HepG2 (cell line): Measurements from ENCODE around the gene TNRC18. TPM values are rescaled to one million over a fixed set of nuclear protein-coding genes. Genes with fewer than 3 reads are reported as not detected.

Experiments
- ATAC-seq: fragments of 200-7000 bp; cut with Tn5 transposase; 3 replicates; pipeline ENCODE4 v1.9.1; 2020; ENCODE audit warnings: mild to moderate bottlenecking, moderate library complexity
- BruUV-seq: library from RNA; stranded (reverse); fragments of 400-500 nt; replicated peaks from 2 replicates; lab custom pipeline; 2021; lab: Mats Ljungman, UMichigan
- CTCF ChIA-PET: fragments of 300-600 bp; formaldehyde crosslinking; extraction: SDS; loops from one replicate; lab custom pipeline; 2021; ENCODE audit warnings: low total read pairs, inconsistent platforms, low intra/inter-chr PET ratio; lab: Yijun Ruan, JAX
- POLR2A ChIA-PET: fragments of 350-600 bp; sonication (Branson Sonifier 250); formaldehyde crosslinking; loops from one replicate; lab custom pipeline; 2020; ENCODE audit warnings: antibody characterized with exemption, inconsistent platforms; lab: Yijun Ruan, JAX
- DNase-seq: peaks from one replicate; pipeline ENCODE4 v3.0.0-alpha.2; 2015; ENCODE audit warnings: low spot score
- FAIRE-seq: peaks from 3 replicates; lab custom pipeline; 2011; peaks lifted over from hg19 to GRCh38; lab: Jason Lieb, UNC
- H2AFZ ChIP-seq: one replicate; pipeline ENCODE4 v1.6.1; 2011; ENCODE audit warnings: low read length, inconsistent platforms
- H3K27ac ChIP-seq: fragments of 300-600 bp; 3 replicates; pipeline ENCODE4 v1.8.0; 2011; ENCODE audit warnings: mixed run types, mild to moderate bottlenecking, mixed read lengths, low read length, inconsistent platforms; ENCODE audit not compliant: insufficient read depth; ENCODE audit errors: extremely low read length
- H3K27me3 ChIP-seq, 2 experiments: fragments of 200-600 bp in 1 of 2; 2 replicates in 1 of 2; 3 replicates in 1 of 2; pipeline versions ENCODE4 v1.6.0 to v1.8.0; 2011; ENCODE audit warnings: low read length in 2 of 2, mild to moderate bottlenecking in 2 of 2, moderate library complexity in 2 of 2, inconsistent platforms in 1 of 2; ENCODE audit not compliant: insufficient read depth in 2 of 2, control insufficient read depth in 1 of 2
- H3K36me3 ChIP-seq, 2 experiments: fragments of 200-600 bp in 1 of 2; replicated peaks in 1 of 2; 2 replicates in 1 of 2; 3 replicates in 1 of 2; pipeline versions ENCODE4 v1.5.1 to v1.8.0; 2011; ENCODE audit warnings: low read length in 2 of 2, inconsistent platforms in 1 of 2; ENCODE audit not compliant: insufficient read depth in 2 of 2, control insufficient read depth in 1 of 2
- H3K4me1 ChIP-seq: 2 replicates; pipeline ENCODE4 v1.5.1; 2012; ENCODE audit warnings: low read length, inconsistent platforms; ENCODE audit not compliant: insufficient read depth
- H3K4me2 ChIP-seq: 2 replicates; pipeline ENCODE4 v1.6.0; 2011; ENCODE audit warnings: low read depth, low read length, inconsistent platforms
- H3K4me3 ChIP-seq, 3 experiments: fragments of 200-600 bp in 1 of 3; sonication (generic), shearing (Covaris generic) in 1 of 3; replicated peaks in 1 of 3; 2 replicates each; pipeline ENCODE4 v1.5.1; 2011 to 2016; ENCODE audit warnings: low read length in 3 of 3, inconsistent platforms in 2 of 3, low read depth in 2 of 3, mild to moderate bottlenecking in 2 of 3, control low read depth in 1 of 3, mixed read lengths in 1 of 3; ENCODE audit not compliant: insufficient read depth in 1 of 3
- H3K79me2 ChIP-seq: one replicate; pipeline ENCODE4 v1.6.1; 2011; ENCODE audit warnings: low read length, inconsistent platforms; ENCODE audit not compliant: insufficient read depth
- H3K9ac ChIP-seq: 2 replicates; pipeline ENCODE4 v1.6.0; 2011; ENCODE audit warnings: mild to moderate bottlenecking, low read depth, low read length, inconsistent platforms; ENCODE audit not compliant: insufficient read depth
- H3K9me3 ChIP-seq: 2 replicates; pipeline ENCODE4 v1.5.1; 2012; ENCODE audit warnings: mild to moderate bottlenecking, low read length
- H4K20me1 ChIP-seq: 2 replicates; pipeline ENCODE4 v1.6.0; 2011; ENCODE audit warnings: inconsistent platforms, mild to moderate bottlenecking, low read length, moderate library complexity; ENCODE audit not compliant: insufficient read depth
- AGO2 ChIP-seq: fragments of 200-400 bp; formaldehyde crosslinking; optimal IDR thresholded peaks from 2 replicates; pipeline ENCODE3; 2017; ENCODE audit warnings: mild to moderate bottlenecking, low read depth, low read length, moderate library complexity
- ISL2 ChIP-seq: sonication (generic); formaldehyde crosslinking; IDR thresholded peaks from 2 replicates; pipeline ENCODE4 v1.5.0; 2020; ENCODE audit warnings: missing genetic modification reagents
- MIER3 ChIP-seq: IDR thresholded peaks from 2 replicates; pipeline ENCODE4 v1.6.1; 2016; ENCODE audit warnings: missing compliant biosample characterization, borderline replicate concordance
- POLR2G ChIP-seq: fragments of 200-400 bp; formaldehyde crosslinking; IDR thresholded peaks from 2 replicates; pipeline ENCODE4 v1.6.1; 2018; ENCODE audit warnings: mild to moderate bottlenecking, low read depth, low read length, moderate library complexity
- RBM22 ChIP-seq: fragments of 200-400 bp; formaldehyde crosslinking; optimal IDR thresholded peaks from 2 replicates; pipeline ENCODE3; 2017; ENCODE audit warnings: mild to moderate bottlenecking, low read length, moderate library complexity
- ZNF335 ChIP-seq: sonication (generic); formaldehyde crosslinking; IDR thresholded peaks from 2 replicates; pipeline ENCODE4 v1.4.0; 2020; ENCODE audit warnings: missing genetic modification reagents
- WGBS: methylation state at CpG from one replicate; pipeline ENCODE4 v1.1.6; 2017; ENCODE audit warnings: low lambda C conversion rate; 5-methylcytosine and 5-hydroxymethylcytosine counted together
- in situ Hi-C: cut with HindIII; loops from 2 replicates; pipeline ENCODE4 v1.10.0; 2017; ENCODE audit warnings: low pct_unique_long_range_greater_than_20kb; ENCODE audit not compliant: extremely low pct_ligation_motif_present
- intact Hi-C: fragments of 100-400 bp; cut with micrococcal nuclease; formaldehyde crosslinking; loops from one replicate; pipeline ENCODE4 v1.10.0; 2022; ENCODE audit not compliant: unreplicated experiment
- polyA plus RNA-seq, 8 experiments: library from polyadenylated mRNA; depleted of rRNA in 3 of 8; stranded (reverse) in 7 of 8; unstranded in 1 of 8; fragments of >200 nt; fragmentation: Illumina TruSeq in 4 of 8; extraction: Trizol in 4 of 8; gene quantifications; 2 replicates each; pipeline versions ENCODE4 v1.2.1 to v1.2.3, GENCODE V29; 2011 to 2016; ENCODE audit warnings: low read depth in 4 of 8, missing spikeins in 1 of 8, mixed read lengths in 1 of 8; ENCODE audit not compliant: insufficient read depth in 1 of 8
- total RNA-seq, 5 experiments: library from RNA; depleted of rRNA; stranded (reverse); fragments of >200 nt; fragmentation: Illumina TruSeq; extraction: Trizol; gene quantifications; 2 replicates each; pipeline ENCODE4 v1.2.3, GENCODE V29; 2016; ENCODE audit warnings: low read depth in 1 of 5

TNRC18 gene
- total and polyA plus RNA-seq, 2 of the 13 experiments (the other 11 are each of a cell fraction or from before 2014, with no cell fraction given), result 11.7 to 17.4 TPM

DNA sequence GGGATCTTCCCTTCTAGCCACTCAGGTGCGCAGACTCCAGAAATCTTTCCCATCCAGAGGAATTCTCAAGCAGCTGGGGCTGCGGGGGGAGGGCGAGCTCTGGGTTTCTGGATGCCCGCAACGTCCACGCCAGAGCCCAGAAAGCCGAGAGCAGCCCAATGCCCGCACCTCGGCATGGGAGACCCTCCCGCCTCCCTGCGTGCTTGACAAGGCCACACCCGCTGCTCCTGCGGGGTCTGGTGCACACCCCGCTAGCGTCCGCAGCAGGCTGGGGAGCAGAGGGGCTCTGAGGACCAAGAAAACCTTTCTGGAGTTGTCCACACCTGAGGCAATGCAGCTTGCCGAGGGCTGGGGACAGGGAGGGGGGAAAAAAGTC lies 74.6 kb downstream of the TNRC18 start:
- Histone ChIP-seq H3K27ac (no peak overlapping the region), H3K9me3 (no peaks in the 10 kb centered on the region), H3K79me2 (peaks cover 7% of the 10 kb centered on the region), H2AFZ (no peak overlapping the region), H3K36me3 (peaks cover 43 to 53% of the 10 kb centered on the region in 2 experiments), H4K20me1 (peaks cover 30% of the 10 kb centered on the region; the same call in 1 of the 2 replicates), H3K4me1 (no peaks in the 10 kb centered on the region), H3K27me3 (no peaks in the 10 kb centered on the region), H3K4me2 (no peak overlapping the region), H3K9ac (no peak overlapping the region), H3K4me3 (no peak overlapping the region)
- TF ChIP-seq ZNF335 (CRISPR knock-in tag) (no peak), MIER3 (CRISPR knock-in tag) (no peak), POLR2G (0 out of 2 replicates have a peak, but pooled peaks have one; percentile 5)
- FAIRE-seq (no peak), DNase-seq (no peak), ATAC-seq (no peak)
- no TSS peak for BruUV-seq
- POLR2A ChIA-PET, result no interaction called here
- CTCF ChIA-PET, result no interaction called here
- 95% methylated on average over 11 of the region's 17 CpGs for WGBS
- in situ Hi-C loops, result no loop called here
- intact Hi-C loops, result no loop called here

DNA sequence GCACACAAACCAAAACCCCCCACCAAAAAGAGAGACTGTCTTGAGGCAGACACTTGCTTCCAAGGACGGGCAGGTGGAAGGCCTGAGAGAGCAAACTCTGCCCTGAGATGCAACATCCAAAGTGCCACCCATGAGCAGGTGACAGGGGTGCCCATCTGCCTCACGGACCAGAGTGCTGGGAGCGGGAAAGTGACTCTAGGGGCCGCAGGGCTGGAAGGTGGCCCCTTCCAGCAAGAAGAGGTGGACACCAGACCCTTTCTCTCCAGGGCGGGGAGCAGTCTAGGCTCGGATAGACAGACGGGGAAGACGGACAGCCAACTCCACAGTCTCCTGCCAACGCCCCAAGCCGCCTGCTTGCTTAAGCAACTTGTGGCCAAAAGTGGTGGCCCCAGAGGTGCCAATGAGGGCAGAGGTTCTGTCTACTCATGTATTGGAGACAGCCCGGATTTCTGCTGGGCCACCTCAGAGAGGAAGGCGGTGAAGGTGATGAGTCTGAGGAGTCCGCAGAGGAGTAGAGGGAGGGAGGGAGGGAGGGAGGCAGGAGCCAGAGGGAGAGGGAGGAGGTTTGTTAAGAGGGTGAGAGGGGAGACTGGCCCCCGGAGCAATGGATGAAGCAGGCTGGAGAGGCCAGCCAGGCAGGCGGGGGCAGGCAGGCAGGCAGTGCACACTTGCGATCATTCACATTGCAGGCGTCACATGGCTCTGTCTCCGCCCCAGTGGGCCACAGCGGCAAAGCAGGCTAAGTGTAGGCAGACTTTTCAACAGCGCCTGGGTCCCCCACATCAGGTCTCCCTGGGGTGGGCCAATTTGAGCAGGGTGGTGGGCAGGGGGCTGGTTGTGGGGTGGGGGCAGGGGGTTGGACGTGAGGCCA lies 75.3 kb downstream of the TNRC18 start:
- Histone ChIP-seq H3K9me3 (no peaks in the 10 kb centered on the region), H3K36me3 (peaks cover 41 to 52% of the 10 kb centered on the region in 2 experiments), H3K4me3 (no peak overlapping the region), H3K4me2 (no peak overlapping the region), H3K27me3 (no peaks in the 10 kb centered on the region), H3K79me2 (peaks cover 4% of the 10 kb centered on the region), H3K9ac (no peak overlapping the region), H3K27ac (no peak overlapping the region), H4K20me1 (peaks cover 26% of the 10 kb centered on the region; the same call in 1 of the 2 replicates), H3K4me1 (no peaks in the 10 kb centered on the region), H2AFZ (no peak overlapping the region)
- CTCF ChIA-PET, result no interaction called here
- POLR2A ChIA-PET, result no interaction called here
- ATAC-seq (peak; percentile 12; the same call in 1 of the 3 replicates), DNase-seq (no peak), FAIRE-seq (no peak)
- in situ Hi-C loops, result no loop called here
- BruUV-seq, result no TSS peak
- intact Hi-C loops, result no loop called here
- TF ChIP-seq AGO2 (peak; percentile 37), RBM22 (peak; percentile 94), ISL2 (no peak)
- WGBS, result 97% methylated on average over 16 of the region's 21 CpGs
